GM18519 (cell line): Measurements from ENCODE around the gene NIPAL4.
"Not testable (repeated sequence)": the region's sequence is repeated elsewhere in the genome, so short reads cannot be mapped to it uniquely, and the experiment has no call there.

Experiments used
- ATAC-seq: cut with Tn5 transposase; IDR thresholded peaks from one replicate; pipeline ENCODE4 v1.9.1; 2021; ENCODE audit warnings: mild to moderate bottlenecking, moderate library complexity; ENCODE audit not compliant: unreplicated experiment, low FRiP score

The NIPAL4 gene

GRCh38 chr5:157459715-157460599, at the start of gene NIPAL4:
Gene NIPAL4 (plus strand): TSS chr5:157460213. CDS start chr5:157460321, 108 bp downstream.
- ATAC-seq: no peak

- ATAC-seq: no peak
These were observed 44.2 kb upstream of the NIPAL4 start for GRCh38 chr5:157415838-157416237.

DNA sequence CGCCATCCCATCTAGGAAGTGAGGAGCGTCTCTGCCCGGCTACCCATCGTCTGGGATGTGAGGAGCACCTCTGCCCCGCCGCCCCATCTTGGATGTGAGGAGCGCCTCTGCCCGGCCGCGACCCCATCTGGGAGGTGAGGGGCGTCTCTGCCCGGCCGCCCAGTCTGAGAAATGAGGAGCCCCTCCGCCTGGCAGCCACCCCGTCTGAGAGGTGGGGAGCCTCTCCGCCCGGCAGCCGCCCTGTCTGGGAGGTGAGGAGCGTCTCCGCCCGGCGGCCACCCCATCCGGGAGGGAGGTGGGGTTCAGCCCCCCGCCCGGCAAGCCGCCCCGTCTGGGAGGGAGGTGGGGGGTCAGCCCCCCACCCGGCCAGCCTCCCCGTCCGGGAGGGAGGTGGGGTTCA, 40.5 kb upstream of the NIPAL4 start:
- not testable (repeated sequence) for ATAC-seq

GRCh38 chr5:157429920-157430319, 30.1 kb upstream of the NIPAL4 start:
- ATAC-seq: not testable (repeated sequence)

- ATAC-seq: no peak
These were observed 28.3 kb upstream of the NIPAL4 start for GRCh38 chr5:157431544-157432200.

DNA sequence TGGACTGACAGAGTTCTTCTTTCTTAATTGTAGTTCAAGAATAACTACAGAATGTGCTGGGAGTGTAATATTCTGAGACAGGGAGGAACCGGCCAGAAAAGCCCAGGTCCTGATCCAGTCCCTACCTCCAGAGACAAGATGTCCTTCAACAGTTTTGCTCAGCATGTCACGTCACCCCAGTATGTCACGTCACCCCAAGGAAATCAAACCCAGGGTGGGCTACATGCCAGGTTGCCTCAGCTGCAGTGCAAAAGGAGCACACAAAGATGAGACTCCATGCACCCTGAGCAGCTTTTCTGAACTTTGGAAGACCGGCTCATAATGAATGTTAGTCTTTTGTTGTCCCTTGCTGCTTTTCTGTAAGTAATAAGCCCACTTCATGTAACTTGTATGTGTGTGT, 25.9 kb upstream of the NIPAL4 start:
- no peak for ATAC-seq

DNA sequence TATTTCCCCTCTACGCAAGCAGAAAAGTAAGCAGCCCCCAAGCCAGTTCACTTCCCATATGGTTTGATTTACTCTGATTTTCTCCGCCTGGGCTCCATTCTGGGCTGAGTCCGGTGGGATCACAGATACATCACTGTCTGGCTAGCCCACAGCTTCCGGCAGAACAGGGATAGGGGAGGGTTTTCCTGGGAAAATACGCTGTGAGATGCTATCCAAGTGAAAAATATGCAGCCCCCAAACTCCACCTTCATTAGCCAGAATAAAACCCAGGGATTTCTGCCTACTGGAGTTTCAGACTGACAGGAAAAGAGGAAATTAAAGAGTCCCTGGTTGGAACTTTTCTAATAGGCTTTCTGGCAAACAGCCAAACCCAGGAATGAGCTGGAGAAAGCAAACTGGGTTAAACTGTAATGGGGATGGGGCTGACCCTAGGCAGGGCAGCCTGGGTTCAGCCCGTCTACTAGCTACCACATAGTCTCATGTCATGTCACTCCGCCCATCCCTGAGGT, 16.9 kb upstream of the NIPAL4 start:
- no peak for ATAC-seq

GRCh38 chr5:157444224-157444623, 15.8 kb upstream of the NIPAL4 start:
- ATAC-seq: no peak

DNA sequence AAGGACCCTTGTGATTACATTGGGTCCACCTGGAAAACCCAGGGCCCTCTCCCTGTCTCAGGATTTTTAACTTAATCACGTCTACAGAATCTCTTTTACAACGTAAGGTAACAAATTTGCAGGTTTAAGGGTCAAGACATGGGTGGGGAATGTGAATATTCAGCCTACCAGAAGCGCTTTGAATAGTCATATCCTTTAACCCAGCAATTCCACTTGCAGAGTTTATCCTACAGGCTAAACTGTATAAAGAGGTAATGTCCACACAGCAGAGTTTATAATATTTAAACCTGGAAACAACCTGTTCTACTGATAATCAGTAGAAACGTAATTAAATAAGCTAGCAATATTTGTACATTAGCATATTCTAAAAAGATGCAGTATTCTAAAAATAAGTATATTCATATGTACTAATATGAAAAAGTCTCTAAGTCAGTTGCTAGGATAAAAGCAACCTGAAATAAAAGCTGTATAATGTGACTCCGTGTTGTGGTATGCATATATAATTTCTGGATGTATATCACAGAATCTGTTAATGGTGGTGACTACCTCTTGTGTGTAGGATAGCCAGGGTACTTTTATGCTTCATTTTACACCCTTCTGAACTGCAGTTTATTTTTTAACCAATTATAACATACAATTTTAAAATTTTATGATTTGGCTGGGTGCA, 14.1 kb upstream of the NIPAL4 start:
- no peak for ATAC-seq

DNA sequence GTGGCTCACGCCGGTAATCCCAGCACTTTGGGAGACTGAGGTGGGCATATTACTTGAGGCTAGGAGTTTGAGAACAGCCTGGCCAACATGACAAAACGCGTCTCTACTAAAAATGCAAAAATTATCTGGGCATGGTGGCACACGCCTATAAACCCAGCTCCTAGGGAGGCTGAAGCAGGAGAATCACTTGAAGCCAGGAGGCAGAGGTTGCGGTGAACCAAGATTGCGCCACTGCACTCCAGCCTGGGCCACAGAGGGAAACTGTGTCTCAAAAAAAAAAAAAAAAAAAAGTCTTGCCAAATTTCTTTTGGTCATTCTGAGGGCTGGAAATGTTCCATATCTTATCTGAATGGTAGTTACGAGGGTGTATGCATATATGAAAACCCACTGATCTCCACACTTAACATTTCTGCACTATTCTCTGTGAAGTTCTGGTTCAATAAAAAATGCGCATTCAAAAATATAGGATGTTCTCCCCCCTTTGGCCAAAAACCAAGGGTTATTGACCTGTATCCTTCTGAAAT, 13.5 kb upstream of the NIPAL4 start:
- ATAC-seq: no peak

DNA sequence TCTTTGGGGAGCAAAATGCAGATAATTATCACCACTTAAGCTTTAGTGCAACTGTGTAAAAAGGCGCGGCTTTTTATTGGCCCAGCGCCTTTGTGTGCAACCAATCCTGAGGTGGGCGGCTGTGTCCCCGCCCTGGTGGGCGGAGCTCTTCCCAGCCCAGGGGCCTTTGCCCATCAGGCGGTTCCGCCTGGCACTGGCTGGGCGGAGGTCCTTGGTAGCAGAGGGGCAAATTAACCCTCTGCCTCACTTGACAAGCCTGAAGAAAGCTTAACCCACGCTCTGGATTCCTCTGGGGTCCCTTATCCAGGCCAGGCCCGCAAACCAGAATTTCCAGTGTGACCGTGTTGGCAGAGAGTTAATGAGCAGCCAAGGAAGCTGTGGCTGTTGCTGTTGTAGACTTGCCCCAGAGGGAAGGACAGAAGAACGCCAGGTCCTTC, 12.8 kb upstream of the NIPAL4 start:
- ATAC-seq: no peak

DNA sequence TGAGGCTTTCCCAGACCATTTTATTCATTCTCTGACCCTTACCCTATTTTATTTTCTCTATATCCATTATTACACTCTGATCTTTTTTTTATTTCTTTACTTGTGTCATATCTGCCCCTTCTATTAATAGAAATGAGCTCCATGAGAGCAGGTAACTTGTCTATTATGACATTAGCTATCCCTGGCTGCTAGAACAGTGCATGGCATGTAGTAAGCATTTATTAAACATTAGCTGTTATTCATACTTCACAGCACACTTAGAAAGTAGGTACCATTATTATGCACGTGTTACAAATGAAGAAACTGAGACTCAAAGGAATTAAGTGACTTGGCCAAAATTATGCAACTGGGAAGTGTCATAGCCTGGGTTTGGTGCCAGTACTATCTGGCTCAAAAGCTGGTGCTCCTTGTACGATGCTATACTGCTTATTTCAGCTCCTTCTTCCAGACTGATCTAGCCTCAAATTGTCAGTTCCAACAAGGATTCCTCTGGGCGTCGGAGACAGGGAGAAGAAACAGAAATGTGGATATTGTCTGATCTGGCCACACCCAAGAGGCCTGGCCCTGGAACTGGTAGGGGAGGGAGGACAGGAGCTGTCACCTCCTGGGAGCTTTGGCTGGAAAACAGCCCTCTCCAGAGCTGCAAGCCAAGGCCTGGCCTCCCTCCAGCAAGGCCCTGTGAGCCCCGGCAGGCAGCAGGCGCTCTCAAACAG, 10.8 kb upstream of the NIPAL4 start:
- ATAC-seq: no peak

DNA sequence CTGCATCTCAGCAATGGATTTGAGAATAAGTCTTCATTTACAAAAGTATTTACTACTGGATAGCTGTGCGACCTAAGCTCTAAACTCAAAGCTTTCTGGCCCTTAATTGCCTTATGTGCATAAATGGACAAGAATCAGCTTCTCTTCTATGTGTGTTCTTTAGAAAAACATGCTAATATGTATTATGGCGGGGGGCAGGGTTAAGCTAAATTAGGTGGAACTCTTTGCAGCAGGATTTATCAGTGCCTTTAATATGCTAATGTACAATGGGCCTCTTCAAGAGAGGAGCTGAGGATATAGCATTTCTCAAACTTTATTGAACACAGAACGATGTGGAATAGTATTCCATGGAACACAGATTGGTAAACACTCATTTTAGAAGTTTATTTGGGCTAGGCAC, 10.0 kb upstream of the NIPAL4 start:
- ATAC-seq: no peak

- ATAC-seq: no peak
These were observed 8.2 kb upstream of the NIPAL4 start for GRCh38 chr5:157451806-157452205.

DNA sequence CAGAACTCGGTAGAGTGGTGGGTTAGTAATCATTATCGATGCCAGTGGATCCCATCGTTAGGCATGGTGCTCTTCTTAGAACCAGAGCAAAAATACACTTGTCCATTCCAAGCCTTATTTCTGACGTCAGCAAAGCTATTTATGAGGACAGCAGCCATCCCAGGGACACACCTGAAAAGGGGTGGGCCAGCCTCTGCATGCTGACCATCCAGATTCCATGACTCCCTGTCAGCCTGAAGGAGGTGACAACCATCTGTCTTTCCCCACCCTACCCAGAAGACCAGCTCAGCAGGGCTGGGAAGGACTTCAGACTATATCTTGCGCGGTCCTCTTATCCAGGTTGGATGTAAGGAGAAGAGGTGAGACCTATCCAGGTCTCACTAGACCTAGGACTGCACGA, 5.7 kb upstream of the NIPAL4 start:
- no peak for ATAC-seq

DNA sequence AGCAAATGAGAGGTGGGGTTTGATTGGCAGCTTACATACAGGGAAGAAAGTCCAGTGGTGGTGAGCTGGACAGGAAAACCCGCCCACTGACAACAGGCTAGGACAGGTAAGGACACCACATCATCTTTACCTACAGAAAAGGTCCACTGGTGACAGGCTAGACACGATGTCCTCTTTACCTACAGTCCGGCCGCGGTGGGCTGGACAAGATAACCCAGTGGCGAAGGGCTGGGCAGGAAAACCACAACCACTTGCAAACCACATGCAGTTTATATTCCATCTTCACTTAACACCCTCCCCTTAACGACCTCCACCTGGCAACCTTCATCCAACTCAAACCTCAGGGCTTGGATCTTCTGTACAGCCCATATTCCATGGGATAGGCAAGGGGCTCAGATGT, 5.0 kb upstream of the NIPAL4 start:
- ATAC-seq: no peak

DNA sequence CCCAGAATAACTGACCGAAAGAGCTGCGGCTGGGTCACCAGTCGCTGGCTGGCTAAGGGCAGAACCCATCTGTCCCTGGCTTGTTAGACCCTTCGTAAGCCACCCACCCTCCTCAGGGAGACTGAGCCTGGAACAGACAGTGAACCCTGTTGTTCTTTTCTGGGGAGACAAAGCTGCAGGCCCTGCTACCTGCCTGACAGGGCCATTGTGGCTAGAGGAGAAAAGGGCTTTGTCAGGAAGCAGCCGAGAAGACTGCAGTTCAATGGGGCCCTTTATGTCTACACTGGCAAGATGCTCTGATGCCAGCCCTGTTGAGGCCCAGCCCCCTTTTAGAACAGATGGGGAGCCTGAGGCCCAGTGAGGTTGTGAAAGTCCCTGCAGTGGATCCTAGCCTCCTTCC, 3.7 kb upstream of the NIPAL4 start:
- no peak for ATAC-seq

DNA sequence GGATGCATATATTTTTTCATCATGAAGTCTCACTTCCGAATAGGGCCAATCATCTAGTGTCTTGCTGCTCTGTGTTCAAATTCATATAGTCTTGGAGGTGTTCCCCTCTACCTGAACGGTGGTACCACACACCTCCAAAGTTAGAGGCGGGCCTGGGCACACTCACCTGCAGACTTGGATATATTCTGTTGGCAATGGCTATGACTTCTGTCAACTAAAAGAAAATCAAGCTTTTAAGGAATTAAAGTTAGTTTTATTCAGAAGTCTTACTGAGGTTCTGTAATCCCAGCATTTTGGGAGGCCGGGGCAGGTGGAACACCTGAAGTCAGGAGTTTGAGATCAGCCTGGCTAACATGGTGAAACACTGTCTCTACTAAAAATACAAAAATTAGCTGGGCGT, 2.6 kb upstream of the NIPAL4 start:
- ATAC-seq: no peak

GRCh38 chr5:157458835-157459234, 1.2 kb upstream of the NIPAL4 start:
- no peak for ATAC-seq
